Keratinocyte (primary cell): ENCODE measurements around the gene MAML2. TPM values are rescaled to one million over a fixed set of nuclear protein-coding genes. Genes with fewer than 3 reads are reported as not detected.

Source experiments
- DNase-seq: peaks from one replicate; pipeline ENCODE4 v3.0.0-alpha.2; 2011; ENCODE audit warnings: low read depth, missing footprints, low spot score
- FAIRE-seq: peaks from 2 replicates; lab custom pipeline; 2011; peaks lifted over from hg19 to GRCh38; lab: Jason Lieb, UNC
- H2AFZ ChIP-seq: 2 replicates; pipeline ENCODE4 v1.6.0; 2012; ENCODE audit warnings: low read length, control low read depth, inconsistent platforms; ENCODE audit not compliant: control insufficient read depth
- H3K27ac ChIP-seq: 2 replicates; pipeline ENCODE4 v1.5.1; 2011; ENCODE audit warnings: low read length; ENCODE audit not compliant: control insufficient read depth, insufficient read depth
- H3K27me3 ChIP-seq: 3 replicates; pipeline ENCODE4 v1.6.0; 2011; ENCODE audit warnings: low read length; ENCODE audit not compliant: control insufficient read depth, insufficient read depth; ENCODE audit errors: extremely low read depth
- H3K36me3 ChIP-seq, 2 experiments: 2 replicates in 1 of 2; 3 replicates in 1 of 2; pipeline ENCODE4 v1.5.1; 2011; ENCODE audit warnings: low read length in 2 of 2, mild to moderate bottlenecking in 1 of 2; ENCODE audit not compliant: control insufficient read depth in 2 of 2, insufficient read depth in 2 of 2; ENCODE audit errors: extremely low read depth in 1 of 2
- H3K4me1 ChIP-seq: 3 replicates; pipeline ENCODE4 v1.5.1; 2011; ENCODE audit warnings: low read length; ENCODE audit not compliant: control insufficient read depth, insufficient read depth; ENCODE audit errors: extremely low read depth
- H3K4me2 ChIP-seq: 3 replicates; pipeline ENCODE4 v1.6.0; 2011; ENCODE audit warnings: low read depth, low read length; ENCODE audit not compliant: control insufficient read depth, insufficient read depth; ENCODE audit errors: extremely low read depth
- H3K4me3 ChIP-seq, 3 experiments: fragments of 200-600 bp in 1 of 3; sonication (generic) in 1 of 3; 2 replicates in 2 of 3; 3 replicates in 1 of 3; pipeline ENCODE4 v1.5.1; 2011 to 2016; ENCODE audit warnings: low read length in 3 of 3, mild to moderate bottlenecking in 3 of 3, control low read depth in 2 of 3, inconsistent platforms in 1 of 3, low read depth in 1 of 3, mixed read lengths in 1 of 3, mixed run types in 1 of 3, moderate library complexity in 1 of 3; ENCODE audit not compliant: control insufficient read depth in 2 of 3, insufficient read depth in 2 of 3; ENCODE audit errors: extremely low read depth in 1 of 3
- H3K79me2 ChIP-seq: 2 replicates; pipeline ENCODE4 v1.6.0; 2012; ENCODE audit warnings: low read length; ENCODE audit not compliant: control insufficient read depth, insufficient read depth
- H3K9ac ChIP-seq: 3 replicates; pipeline ENCODE4 v1.6.0; 2011; ENCODE audit warnings: low read length; ENCODE audit not compliant: control insufficient read depth, insufficient read depth; ENCODE audit errors: extremely low read depth
- H3K9me1 ChIP-seq: 3 replicates; pipeline ENCODE4 v1.6.0; 2011; ENCODE audit warnings: low read length; ENCODE audit not compliant: control insufficient read depth, insufficient read depth; ENCODE audit errors: extremely low read depth
- H3K9me3 ChIP-seq: 2 replicates; pipeline ENCODE4 v1.5.1; 2012; ENCODE audit warnings: low read depth, low read length; ENCODE audit not compliant: control insufficient read depth
- H4K20me1 ChIP-seq: 3 replicates; pipeline ENCODE4 v1.6.0; 2011; ENCODE audit warnings: low read length; ENCODE audit not compliant: control insufficient read depth, insufficient read depth; ENCODE audit errors: extremely low read depth
- EZH2 ChIP-seq: IDR thresholded peaks from one replicate; pipeline ENCODE4 v1.6.1; 2012; ENCODE audit warnings: inconsistent platforms, mild to moderate bottlenecking, low read length, moderate library complexity
- dilution Hi-C: fragments of 300-500 bp; cut with MboI; formaldehyde crosslinking; loops from one replicate; pipeline ENCODE4 v1.7.0; 2020; ENCODE audit warnings: low sequenced_read_pairs; ENCODE audit not compliant: extremely low pct_ligation_motif_present
- polyA plus RNA-seq, 5 experiments: library from polyadenylated mRNA; depleted of rRNA in 3 of 5; stranded (reverse) in 3 of 5; stranded (forward) in 1 of 5; unstranded in 1 of 5; fragments of >200 nt; gene quantifications; 1 replicate in 1 of 5; 2 replicates in 3 of 5; 3 replicates in 1 of 5; pipeline versions ENCODE4 v1.2.1 to v1.2.3, GENCODE V29; 2011 to 2012; ENCODE audit warnings: missing spikeins in 2 of 5, low read depth in 1 of 5, low replicate concordance in 1 of 5
- TF ChIP-seq, protein P1 (sequence below), 3 experiments: IDR thresholded peaks in 1 of 3; conservative IDR thresholded peaks in 1 of 3; optimal IDR thresholded peaks in 1 of 3; 2 replicates in 2 of 3; 3 replicates in 1 of 3; pipeline versions ENCODE3 to v1.5.1; 2011; ENCODE audit warnings: low read length in 3 of 3, mild to moderate bottlenecking in 3 of 3, moderate library complexity in 2 of 3, control low read depth in 1 of 3, inconsistent platforms in 1 of 3; ENCODE audit not compliant: insufficient read depth in 2 of 3; ENCODE audit errors: extremely low read depth in 1 of 3

The MAML2 gene
- polyA plus RNA-seq, 1 donor (not counting 4 experiments of a cell fraction or from before 2014, with no cell fraction given), result 4.2 TPM

DNA sequence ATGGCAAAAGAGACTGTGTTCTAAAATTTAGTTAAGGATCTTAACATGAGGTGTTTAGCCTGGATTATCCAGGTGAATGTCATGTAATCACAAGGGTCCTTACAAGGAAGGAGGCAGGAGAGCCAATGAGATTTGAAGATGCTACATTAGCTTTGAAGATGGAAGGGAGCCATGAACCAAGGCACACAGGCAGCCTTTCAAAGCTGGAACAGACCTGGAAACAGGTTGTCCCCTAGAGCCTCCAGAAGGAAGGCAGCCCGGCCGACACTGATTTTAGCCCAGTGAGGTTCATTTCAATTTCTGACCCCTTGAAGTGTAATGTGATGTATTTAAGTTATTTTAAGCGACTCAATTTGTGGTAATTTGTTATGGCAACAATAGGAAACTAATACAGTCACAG is 223.8 kb downstream of the MAML2 start:
- FAIRE-seq (no peak), DNase-seq (no peak)
- H4K20me1 ChIP-seq, result no peaks in the 10 kb centered on the region
- H3K4me2 ChIP-seq, result no peak overlapping the region
- H3K4me1 ChIP-seq, result peaks cover 24% of the 10 kb centered on the region
- TF ChIP-seq, protein P1, sequence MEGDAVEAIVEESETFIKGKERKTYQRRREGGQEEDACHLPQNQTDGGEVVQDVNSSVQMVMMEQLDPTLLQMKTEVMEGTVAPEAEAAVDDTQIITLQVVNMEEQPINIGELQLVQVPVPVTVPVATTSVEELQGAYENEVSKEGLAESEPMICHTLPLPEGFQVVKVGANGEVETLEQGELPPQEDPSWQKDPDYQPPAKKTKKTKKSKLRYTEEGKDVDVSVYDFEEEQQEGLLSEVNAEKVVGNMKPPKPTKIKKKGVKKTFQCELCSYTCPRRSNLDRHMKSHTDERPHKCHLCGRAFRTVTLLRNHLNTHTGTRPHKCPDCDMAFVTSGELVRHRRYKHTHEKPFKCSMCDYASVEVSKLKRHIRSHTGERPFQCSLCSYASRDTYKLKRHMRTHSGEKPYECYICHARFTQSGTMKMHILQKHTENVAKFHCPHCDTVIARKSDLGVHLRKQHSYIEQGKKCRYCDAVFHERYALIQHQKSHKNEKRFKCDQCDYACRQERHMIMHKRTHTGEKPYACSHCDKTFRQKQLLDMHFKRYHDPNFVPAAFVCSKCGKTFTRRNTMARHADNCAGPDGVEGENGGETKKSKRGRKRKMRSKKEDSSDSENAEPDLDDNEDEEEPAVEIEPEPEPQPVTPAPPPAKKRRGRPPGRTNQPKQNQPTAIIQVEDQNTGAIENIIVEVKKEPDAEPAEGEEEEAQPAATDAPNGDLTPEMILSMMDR (optimal IDR thresholded peaks at IDR 0.05 in 1 of 3, IDR thresholded peaks at IDR 0.05 in 1 of 3, conservative IDR thresholded peaks at IDR 0.05 in 1 of 3; ENCODE audit: extremely low read depth in 1 of 3, insufficient read depth in 2 of 3, low read length in 3 of 3), result no peak
- no peak for TF ChIP-seq EZH2
- no peak overlapping the region for H3K4me3 ChIP-seq
- no peaks in the 10 kb centered on the region for H3K79me2 ChIP-seq
- no peak overlapping the region for H2AFZ ChIP-seq
- no peak overlapping the region for H3K27ac ChIP-seq
- no peak overlapping the region for H3K9ac ChIP-seq
- dilution Hi-C loops, result no loop called here
- H3K9me1 ChIP-seq, result peaks cover 4% of the 10 kb centered on the region
- no peaks in the 10 kb centered on the region for H3K27me3 ChIP-seq
- no peaks in the 10 kb centered on the region for H3K9me3 ChIP-seq
- H3K36me3 ChIP-seq, result no peaks in the 10 kb centered on the region

DNA sequence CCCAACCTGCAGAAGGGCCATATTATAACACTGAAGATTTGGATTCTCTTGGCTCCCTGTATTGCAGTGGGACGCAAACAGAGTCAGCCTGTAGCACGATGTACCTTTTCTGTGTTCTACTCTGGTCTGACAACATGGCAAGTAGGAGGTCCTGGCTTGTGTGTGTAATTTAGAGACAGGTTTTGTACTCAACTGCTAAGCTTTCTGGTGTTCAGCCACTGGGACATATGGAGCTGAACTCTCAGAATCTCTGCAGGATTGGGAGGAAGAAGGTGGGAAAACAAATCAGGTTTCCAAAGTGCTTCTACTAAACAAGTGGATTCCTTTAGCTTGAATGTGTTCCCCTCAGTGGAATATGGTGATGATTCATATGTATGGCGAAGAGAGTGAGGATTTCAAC is 226.6 kb downstream of the MAML2 start:
- Histone ChIP-seq H3K9ac (no peak overlapping the region), H3K4me3 (no peak overlapping the region), H2AFZ (no peak overlapping the region), H3K36me3 (no peaks in the 10 kb centered on the region), H3K4me1 (peaks cover 12% of the 10 kb centered on the region), H3K9me3 (no peaks in the 10 kb centered on the region), H3K27ac (no peak overlapping the region), H3K27me3 (no peaks in the 10 kb centered on the region), H3K79me2 (no peaks in the 10 kb centered on the region), H4K20me1 (no peaks in the 10 kb centered on the region), H3K4me2 (no peak overlapping the region), H3K9me1 (no peaks in the 10 kb centered on the region)
- DNase-seq, result no peak
- dilution Hi-C loops, result no loop called here
- no peak for FAIRE-seq
- TF ChIP-seq, protein P1 (optimal IDR thresholded peaks at IDR 0.05 in 1 of 3, IDR thresholded peaks at IDR 0.05 in 1 of 3, conservative IDR thresholded peaks at IDR 0.05 in 1 of 3; ENCODE audit: extremely low read depth in 1 of 3, insufficient read depth in 2 of 3, low read length in 3 of 3), result no peak
- no peak for TF ChIP-seq EZH2
